Mesothelial cell of epicardium (in vitro differentiated cells): ENCODE results near the gene SPTY2D1. TPM values are rescaled to one million over a fixed set of nuclear protein-coding genes. Genes with fewer than 3 reads are reported as not detected.
A peak's percentile ranks its signal among the peaks of the same experiment; 100 is the strongest.
"Not testable (repeated sequence)": the region's sequence is repeated elsewhere in the genome, so short reads cannot be mapped to it uniquely, and the experiment has no call there.

Source experiments
- DNase-seq, 2 experiments: peaks; one replicate each; pipeline ENCODE4 v3.0.0; 2021; ENCODE audit warnings: low spot score in 2 of 2; ENCODE audit not compliant: unreplicated experiment in 2 of 2
- H3K27ac Mint-ChIP-seq: 2 replicates; pipeline ENCODE4 v1.8.0; 2021; ENCODE audit warnings: mixed read lengths
- H3K27me3 Mint-ChIP-seq: 2 replicates; pipeline ENCODE4 v1.8.0; 2021; ENCODE audit warnings: low read depth, mixed read lengths
- H3K36me3 Mint-ChIP-seq: 2 replicates; pipeline ENCODE4 v1.8.0; 2021; ENCODE audit warnings: mixed read lengths
- H3K4me1 Mint-ChIP-seq: 2 replicates; pipeline ENCODE4 v1.8.0; 2021; ENCODE audit warnings: mixed read lengths
- H3K4me3 Mint-ChIP-seq: 2 replicates; pipeline ENCODE4 v1.8.0; 2021; ENCODE audit warnings: mild to moderate bottlenecking, moderate library complexity, mixed read lengths
- H3K9me3 Mint-ChIP-seq: 2 replicates; pipeline ENCODE4 v1.8.0; 2021; ENCODE audit warnings: mixed read lengths
- total RNA-seq: library from RNA; stranded (reverse); gene quantifications from 3 replicates; pipeline ENCODE4 v1.2.1, GENCODE V29; 2021
- TF ChIP-seq, protein P1 (sequence below): fragments of 200-600 bp; sonication (generic); IDR thresholded peaks from one replicate; pipeline ENCODE4 v1.5.0; 2021; ENCODE audit warnings: antibody characterized with exemption; ENCODE audit not compliant: unreplicated experiment

Gene SPTY2D1, protein sequence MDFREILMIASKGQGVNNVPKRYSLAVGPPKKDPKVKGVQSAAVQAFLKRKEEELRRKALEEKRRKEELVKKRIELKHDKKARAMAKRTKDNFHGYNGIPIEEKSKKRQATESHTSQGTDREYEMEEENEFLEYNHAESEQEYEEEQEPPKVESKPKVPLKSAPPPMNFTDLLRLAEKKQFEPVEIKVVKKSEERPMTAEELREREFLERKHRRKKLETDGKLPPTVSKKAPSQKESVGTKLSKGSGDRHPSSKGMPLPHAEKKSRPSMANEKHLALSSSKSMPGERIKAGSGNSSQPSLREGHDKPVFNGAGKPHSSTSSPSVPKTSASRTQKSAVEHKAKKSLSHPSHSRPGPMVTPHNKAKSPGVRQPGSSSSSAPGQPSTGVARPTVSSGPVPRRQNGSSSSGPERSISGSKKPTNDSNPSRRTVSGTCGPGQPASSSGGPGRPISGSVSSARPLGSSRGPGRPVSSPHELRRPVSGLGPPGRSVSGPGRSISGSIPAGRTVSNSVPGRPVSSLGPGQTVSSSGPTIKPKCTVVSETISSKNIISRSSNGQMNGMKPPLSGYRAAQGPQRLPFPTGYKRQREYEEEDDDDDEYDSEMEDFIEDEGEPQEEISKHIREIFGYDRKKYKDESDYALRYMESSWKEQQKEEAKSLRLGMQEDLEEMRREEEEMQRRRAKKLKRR
- 22.3 to 26.9 TPM (median 23.0 TPM) in 3 replicates for total RNA-seq

DNA sequence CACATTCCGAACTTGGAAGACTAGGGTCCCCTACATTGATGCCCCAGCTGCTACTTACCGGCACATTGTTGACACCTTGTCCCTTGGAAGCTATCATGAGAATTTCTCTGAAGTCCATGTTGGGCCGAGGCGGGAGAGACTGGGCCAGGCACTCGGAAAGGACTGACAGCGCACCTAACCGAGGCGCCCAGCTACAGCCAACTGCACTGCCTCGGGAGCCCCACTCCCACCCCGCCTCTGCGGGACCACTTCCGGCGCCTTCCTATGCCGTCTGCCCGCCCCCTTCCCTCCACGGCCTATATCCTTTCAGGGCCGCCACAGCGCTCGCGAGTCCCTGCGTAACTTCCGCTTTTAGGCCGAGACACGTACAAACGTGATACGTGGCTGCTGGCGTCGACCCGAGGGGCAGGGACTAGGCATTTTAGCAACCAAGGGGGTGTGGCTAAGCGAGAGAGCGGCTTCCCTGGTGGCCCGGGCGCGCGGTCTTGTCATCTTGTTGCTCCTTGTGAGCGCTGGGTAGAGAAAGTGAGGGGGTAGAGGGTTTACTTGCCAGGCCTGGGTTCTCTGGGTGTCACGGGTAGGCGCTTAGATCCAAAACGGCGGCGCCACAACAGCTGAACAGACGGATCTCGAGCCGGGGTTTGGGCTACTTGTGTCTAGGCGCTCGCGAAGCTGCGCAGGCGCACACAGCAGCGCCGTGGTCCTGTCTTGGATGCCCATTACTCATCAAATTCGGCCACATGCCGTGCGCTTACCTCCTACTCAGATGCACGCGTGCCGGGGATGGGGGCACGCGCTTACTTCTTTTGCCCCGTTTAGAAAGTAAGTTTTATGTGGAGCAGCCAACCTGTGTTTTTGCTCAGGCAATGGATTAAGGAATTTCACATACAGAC lies at the start of gene SPTY2D1:
Gene SPTY2D1 (minus strand): TSS at position 203 of the 893 bp plus-strand sequence. CDS start 85 bp downstream, at position 118.
- peak within 1 kb of the TSS; percentile 100 for H3K27ac Mint-ChIP-seq
- H3K4me1 Mint-ChIP-seq = peaks cover 19% of the 10 kb centered on the region
- TF ChIP-seq, protein P1, sequence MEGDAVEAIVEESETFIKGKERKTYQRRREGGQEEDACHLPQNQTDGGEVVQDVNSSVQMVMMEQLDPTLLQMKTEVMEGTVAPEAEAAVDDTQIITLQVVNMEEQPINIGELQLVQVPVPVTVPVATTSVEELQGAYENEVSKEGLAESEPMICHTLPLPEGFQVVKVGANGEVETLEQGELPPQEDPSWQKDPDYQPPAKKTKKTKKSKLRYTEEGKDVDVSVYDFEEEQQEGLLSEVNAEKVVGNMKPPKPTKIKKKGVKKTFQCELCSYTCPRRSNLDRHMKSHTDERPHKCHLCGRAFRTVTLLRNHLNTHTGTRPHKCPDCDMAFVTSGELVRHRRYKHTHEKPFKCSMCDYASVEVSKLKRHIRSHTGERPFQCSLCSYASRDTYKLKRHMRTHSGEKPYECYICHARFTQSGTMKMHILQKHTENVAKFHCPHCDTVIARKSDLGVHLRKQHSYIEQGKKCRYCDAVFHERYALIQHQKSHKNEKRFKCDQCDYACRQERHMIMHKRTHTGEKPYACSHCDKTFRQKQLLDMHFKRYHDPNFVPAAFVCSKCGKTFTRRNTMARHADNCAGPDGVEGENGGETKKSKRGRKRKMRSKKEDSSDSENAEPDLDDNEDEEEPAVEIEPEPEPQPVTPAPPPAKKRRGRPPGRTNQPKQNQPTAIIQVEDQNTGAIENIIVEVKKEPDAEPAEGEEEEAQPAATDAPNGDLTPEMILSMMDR = no peak
- H3K36me3 Mint-ChIP-seq = no peaks in the 10 kb centered on the region
- peak within 1 kb of the TSS; percentile 96 for H3K4me3 Mint-ChIP-seq
- DNase-seq = peak; percentile 93 to 98
- H3K27me3 Mint-ChIP-seq = peaks cover 26% of the 10 kb centered on the region
- no peaks in the 10 kb centered on the region for H3K9me3 Mint-ChIP-seq

- H3K27me3 Mint-ChIP-seq = no peaks in the 10 kb centered on the region
- H3K36me3 Mint-ChIP-seq = no peaks in the 10 kb centered on the region
- no peak for DNase-seq
- no peaks in the 10 kb centered on the region for H3K9me3 Mint-ChIP-seq
- no peaks in the 10 kb centered on the region for H3K4me1 Mint-ChIP-seq
- H3K4me3 Mint-ChIP-seq = no peak overlapping the region
- H3K27ac Mint-ChIP-seq = no peak overlapping the region
- TF ChIP-seq, protein P1 = no peak
Measured at GRCh38 chr11:18682466-18682865, 48.3 kb upstream of the SPTY2D1 start.

- not testable (repeated sequence) for H3K36me3 Mint-ChIP-seq, H3K9me3 Mint-ChIP-seq, H3K4me1 Mint-ChIP-seq, H3K27me3 Mint-ChIP-seq, DNase-seq, H3K27ac Mint-ChIP-seq, H3K4me3 Mint-ChIP-seq
Measured at GRCh38 chr11:18681949-18682348, 47.8 kb upstream of the SPTY2D1 start.

DNA sequence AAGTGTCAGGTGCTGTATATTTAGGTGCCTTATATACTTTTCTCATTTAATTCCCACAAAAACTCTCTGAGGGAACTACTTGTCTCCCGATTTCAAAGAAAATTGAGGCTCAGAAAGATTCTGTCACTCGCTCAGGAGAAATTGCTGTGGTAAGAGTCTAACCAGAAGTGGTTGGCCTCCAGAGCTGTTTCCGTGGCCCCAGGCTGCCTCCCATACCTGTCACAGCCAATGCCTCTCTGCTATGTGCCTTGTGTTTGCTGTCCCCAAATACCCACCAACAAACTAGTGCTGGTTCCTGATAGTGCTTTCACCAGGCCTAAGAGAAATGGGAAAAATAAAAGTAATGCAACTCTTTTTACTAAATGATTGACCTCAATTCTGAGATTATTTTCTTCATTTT lies 43.4 kb upstream of the SPTY2D1 start:
- DNase-seq = no peak
- Mint-ChIP-seq H3K27ac (no peak overlapping the region), H3K9me3 (no peaks in the 10 kb centered on the region), H3K36me3 (no peaks in the 10 kb centered on the region), H3K4me3 (no peak overlapping the region), H3K27me3 (no peaks in the 10 kb centered on the region), H3K4me1 (no peaks in the 10 kb centered on the region)
- TF ChIP-seq, protein P1 = no peak

GRCh38 chr11:18676803-18677202 lies 42.7 kb upstream of the SPTY2D1 start:
- no peaks in the 10 kb centered on the region for H3K27me3 Mint-ChIP-seq
- H3K9me3 Mint-ChIP-seq = no peaks in the 10 kb centered on the region
- H3K27ac Mint-ChIP-seq = no peak overlapping the region
- TF ChIP-seq, protein P1 = no peak
- H3K36me3 Mint-ChIP-seq = no peaks in the 10 kb centered on the region
- H3K4me3 Mint-ChIP-seq = no peak overlapping the region
- no peak for DNase-seq
- H3K4me1 Mint-ChIP-seq = no peaks in the 10 kb centered on the region

DNA sequence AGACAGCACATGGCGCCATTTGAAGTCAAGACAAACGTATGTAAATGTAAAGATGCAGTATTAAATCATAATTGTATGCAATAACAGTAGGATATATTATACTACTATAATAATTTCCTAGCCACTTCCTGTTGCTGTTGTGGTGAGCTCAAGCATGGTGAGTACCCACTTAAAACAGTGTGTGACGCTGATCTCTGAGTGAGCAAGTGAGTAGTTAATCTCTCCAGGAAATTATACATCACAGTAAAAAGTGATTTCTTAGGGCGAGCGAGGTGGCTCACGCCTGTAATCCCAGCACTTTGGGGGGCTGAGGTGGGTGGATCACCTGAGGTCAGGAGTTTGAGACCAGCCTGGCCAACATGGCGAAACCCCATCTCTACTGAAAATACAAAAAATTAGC lies 38.1 kb upstream of the SPTY2D1 start:
- not testable (repeated sequence) for H3K4me3 Mint-ChIP-seq, H3K9me3 Mint-ChIP-seq, H3K27ac Mint-ChIP-seq, H3K36me3 Mint-ChIP-seq, H3K27me3 Mint-ChIP-seq, DNase-seq
- H3K4me1 Mint-ChIP-seq = peaks cover 14% of the 10 kb centered on the region
